ENCODE measurements around the gene CYB5A.
"Not testable (repeated sequence)": the region's sequence is repeated elsewhere in the genome, so short reads cannot be mapped to it uniquely, and the experiment has no call there.

Gene CYB5A

DNA sequence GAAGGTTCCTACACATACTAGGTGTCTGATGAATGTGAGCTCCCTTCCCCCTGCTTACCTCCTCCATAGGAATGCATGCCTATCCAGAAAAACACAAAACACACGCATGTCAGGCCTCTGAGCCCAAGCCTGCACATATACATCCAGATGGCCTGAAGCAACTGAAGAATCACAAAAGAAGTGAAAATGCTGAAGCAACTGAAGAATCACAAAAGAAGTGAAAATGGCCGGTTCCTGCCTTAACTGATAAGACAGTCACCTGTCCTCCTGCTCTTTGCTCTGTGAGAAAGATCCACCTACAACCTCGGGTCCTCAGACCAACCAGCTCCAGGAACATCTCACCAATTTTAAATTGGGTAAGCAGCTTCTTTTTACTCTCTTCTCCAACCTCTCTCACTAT is 1.2 kb upstream of the CYB5A start:
- DNase-seq: not testable (repeated sequence)

DNA sequence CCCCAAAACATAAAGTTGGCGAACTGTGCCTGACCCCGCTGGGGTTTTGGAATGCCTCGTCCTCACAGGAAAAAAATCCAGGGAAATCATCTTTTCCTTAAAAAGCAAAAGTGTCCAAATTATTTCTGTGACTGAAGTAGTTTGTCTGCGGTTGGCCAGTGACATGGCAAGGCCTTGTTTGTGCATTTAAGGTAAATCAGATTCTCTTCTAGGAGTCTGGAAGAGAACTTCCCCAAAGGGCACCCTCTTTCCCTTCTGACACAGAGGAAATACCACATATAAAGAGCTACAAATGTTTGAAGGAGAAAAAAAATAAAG is 737 bp upstream of the CYB5A start:
- no peak for DNase-seq

GRCh38 chr18:74291472-74291770 is 342 bp downstream of the CYB5A start:
- DNase-seq: no peak

DNA sequence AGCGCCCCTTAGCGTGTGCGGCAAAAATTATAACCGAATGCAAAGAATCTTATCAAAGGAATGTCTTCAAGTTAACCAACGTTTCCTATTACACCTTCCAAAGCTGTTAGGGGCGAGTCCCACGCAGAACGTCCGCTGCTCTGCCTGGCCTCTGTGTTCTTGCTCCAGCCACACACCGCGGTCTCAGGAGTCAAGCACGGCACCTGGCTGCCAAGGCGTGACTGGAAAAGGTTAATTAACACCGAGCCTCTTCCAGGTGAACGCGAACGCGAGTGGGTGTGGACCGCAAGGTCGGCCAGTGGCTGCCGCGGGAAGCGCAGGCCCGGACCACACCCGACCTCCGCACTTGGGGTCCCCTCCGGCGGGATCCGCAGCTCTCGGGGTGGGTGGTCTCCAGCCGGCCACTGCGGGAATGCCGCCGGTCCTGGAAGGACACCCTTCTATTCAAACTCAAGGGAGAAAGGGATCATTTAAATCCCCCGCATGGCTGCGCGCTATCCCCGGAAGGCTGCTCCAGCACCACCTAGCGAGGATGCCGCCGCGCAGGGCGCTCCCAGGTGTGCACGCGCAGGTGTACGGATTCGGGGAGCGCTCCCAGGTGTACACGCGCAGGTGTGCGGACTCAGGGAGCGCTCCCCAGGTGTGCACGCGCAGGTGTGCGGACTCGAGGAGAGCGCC is 830 bp downstream of the CYB5A start:
- peak; percentile 51 for DNase-seq

GRCh38 chr18:74290021-74290420 is 1.7 kb downstream of the CYB5A start:
- no peak for DNase-seq

DNA sequence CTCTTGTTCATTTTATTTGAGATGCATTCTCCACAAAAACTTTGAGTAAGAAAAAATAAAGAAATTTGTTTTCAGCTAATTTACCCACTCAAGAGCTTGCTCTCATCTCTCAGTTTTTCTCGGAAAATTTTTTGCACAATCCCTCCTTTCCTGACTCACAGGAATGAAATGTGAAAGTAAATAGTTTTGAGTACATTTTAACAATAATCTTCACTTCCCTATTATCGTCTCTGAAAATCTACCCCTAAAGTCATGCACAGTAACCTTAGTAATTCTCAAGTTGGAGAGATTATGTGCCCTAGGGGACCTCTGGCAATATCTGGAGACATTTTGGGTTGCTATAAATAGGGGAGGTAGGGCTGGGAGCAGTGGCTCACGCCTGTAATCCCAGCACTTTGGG is 2.6 kb downstream of the CYB5A start:
- DNase-seq: no peak

- no peak for DNase-seq
Measured at GRCh38 chr18:74288730-74289129, 3.0 kb downstream of the CYB5A start.

GRCh38 chr18:74288041-74288440 is 3.7 kb downstream of the CYB5A start:
- peak; percentile 45 for DNase-seq

DNA sequence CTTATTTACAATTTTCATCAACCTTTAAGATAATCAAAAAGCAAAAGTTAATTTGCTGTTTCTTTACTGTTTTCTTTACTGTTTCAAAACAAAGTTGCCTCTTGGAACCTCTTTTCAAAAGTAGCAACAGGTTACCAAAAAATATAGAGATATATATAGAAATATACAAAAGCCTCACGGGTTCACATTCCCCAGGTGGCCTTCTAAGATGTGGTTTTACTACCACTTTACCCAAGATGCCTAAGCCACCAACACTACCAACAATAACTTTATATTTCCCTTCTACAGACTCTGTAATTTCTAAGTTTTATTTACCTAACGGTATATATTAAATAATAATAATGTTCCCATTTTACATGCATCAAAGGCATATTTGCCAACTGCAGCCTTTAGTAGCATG is 4.9 kb downstream of the CYB5A start:
- DNase-seq: no peak

DNA sequence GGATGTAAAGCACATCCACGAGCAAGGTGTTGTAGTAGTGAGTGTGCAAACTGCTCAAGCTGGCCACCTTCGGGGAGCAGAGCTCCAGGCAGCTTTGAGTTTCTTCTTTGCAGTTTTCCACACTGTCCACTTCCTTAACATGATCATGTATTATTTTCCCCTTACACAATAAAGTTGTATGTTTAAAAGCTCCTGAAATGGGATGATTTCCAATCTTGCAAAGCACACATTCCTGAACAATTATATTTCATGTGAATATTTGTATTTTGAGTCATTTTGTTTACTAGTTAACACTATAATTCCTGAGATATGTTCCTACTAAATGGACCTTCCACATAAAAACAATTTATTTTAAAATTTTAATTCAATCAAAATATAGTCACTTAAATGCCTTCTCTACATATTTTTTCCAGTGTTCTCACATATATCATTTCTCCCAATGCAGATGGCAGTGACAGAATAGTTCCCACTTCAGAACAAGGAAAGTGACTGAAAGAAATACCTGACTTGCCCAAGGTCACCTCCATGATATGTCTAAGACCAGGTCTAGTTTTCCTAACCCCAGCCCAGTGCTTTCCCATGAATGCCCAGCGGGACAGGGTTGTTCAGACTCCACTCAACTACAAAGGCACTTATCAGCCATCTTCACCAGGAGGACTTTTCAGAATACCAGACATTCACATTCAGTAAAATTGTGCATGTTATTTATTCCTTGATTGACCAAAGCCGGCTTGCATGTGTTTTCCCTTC is 5.5 kb downstream of the CYB5A start:
- no peak for DNase-seq

GRCh38 chr18:74285583-74285982 is 6.2 kb downstream of the CYB5A start:
- not testable (repeated sequence) for DNase-seq

DNA sequence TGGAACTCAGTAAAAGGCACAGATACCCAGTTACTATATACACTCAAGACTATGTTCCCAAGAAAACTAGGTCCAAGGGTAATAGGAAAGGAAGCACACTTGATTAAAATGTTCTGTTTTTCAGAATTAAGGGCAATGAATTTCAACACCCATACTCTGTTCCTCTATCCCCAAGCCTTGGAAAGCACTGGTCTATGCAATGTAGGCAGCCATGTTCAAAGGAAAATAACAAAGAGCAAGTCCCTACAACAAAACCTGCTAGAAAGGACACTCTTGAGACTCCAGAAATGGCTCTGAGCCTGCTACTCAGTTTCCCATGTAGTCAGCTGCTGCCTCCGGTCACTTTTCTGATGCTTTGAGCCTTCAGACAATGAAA is 6.8 kb downstream of the CYB5A start:
- DNase-seq: no peak

- peak; percentile 74 for DNase-seq
Measured at GRCh38 chr18:74284191-74284979, 7.4 kb downstream of the CYB5A start.

GRCh38 chr18:74283646-74284045 is 8.1 kb downstream of the CYB5A start:
- DNase-seq: no peak

GRCh38 chr18:74282755-74283554 is 8.8 kb downstream of the CYB5A start:
- no peak for DNase-seq

GRCh38 chr18:74281980-74282754 is 9.6 kb downstream of the CYB5A start:
- DNase-seq: no peak

GRCh38 chr18:74281011-74281979 is 10.5 kb downstream of the CYB5A start:
- no peak for DNase-seq

- no peak for DNase-seq
Measured at GRCh38 chr18:74278983-74279382, 12.8 kb downstream of the CYB5A start.

GRCh38 chr18:74278058-74278457 is 13.7 kb downstream of the CYB5A start:
- no peak for DNase-seq

- DNase-seq: no peak
Measured at GRCh38 chr18:74277296-74277695, 14.5 kb downstream of the CYB5A start.

DNA sequence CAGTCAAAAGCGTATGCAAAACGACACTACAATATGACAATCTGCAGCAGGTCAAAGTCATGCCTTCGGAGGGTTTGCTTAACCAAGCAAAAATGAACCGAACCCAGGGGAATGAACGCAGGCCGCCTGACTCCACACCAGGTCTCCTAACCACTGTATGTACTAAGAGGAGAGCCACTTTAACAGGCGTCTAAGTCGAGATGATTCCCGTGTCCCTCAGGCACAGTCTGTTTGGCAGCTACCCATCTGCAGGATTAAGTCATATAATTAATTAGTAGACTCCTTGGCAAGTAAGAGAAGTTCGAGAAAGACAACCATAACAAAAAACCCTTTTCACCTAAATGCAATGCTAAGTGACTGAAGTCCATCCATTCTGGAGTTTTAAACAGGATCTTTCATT is 15.2 kb downstream of the CYB5A start:
- no peak for DNase-seq

Measured in NCI-H1105 treated with DMSO at 0.1 percent for 48 hours (cell line).